Kidney (tissue), 14 donors: ENCODE data around the gene GRIN2A. TPM values are rescaled to one million over a fixed set of nuclear protein-coding genes. Genes with fewer than 3 reads are reported as not detected.

Experiments used
- DNase-seq, 5 donors: peaks; one replicate each; pipeline ENCODE4 v3.0.0-alpha.2; 2013 to 2020
- FAIRE-seq: peaks from 2 replicates; lab custom pipeline; 2012; peaks lifted over from hg19 to GRCh38; lab: Jason Lieb, UNC
- H3K27ac ChIP-seq, 2 donors: one replicate each; pipeline ENCODE4 v1.7.0; 2013; ENCODE audit warnings: low read depth in 2 of 2, low read length in 2 of 2, inconsistent platforms in 1 of 2
- H3K27me3 ChIP-seq: one replicate; pipeline ENCODE4 v1.7.1; 2013; ENCODE audit warnings: low read length, inconsistent platforms; ENCODE audit not compliant: control insufficient read depth, insufficient read depth
- H3K36me3 ChIP-seq, 3 donors: one replicate each; pipeline versions ENCODE4 v1.7.0 to v1.7.1; 2013; ENCODE audit warnings: low read length in 3 of 3, control low read depth in 1 of 3, inconsistent platforms in 1 of 3; ENCODE audit not compliant: insufficient read depth in 3 of 3, control insufficient read depth in 2 of 3
- H3K4me1 ChIP-seq, 3 donors: one replicate each; pipeline versions ENCODE4 v1.7.0 to v1.7.1; 2013; ENCODE audit warnings: low read length in 3 of 3, inconsistent platforms in 1 of 3, low read depth in 1 of 3; ENCODE audit not compliant: control insufficient read depth in 2 of 3, insufficient read depth in 2 of 3
- H3K4me3 ChIP-seq, 3 donors: one replicate each; pipeline versions ENCODE4 v1.7.0 to v1.8.1; 2013; ENCODE audit warnings: low read length in 3 of 3, control low read depth in 1 of 3, inconsistent platforms in 1 of 3
- H3K9ac ChIP-seq, 3 donors: one replicate each; pipeline versions ENCODE4 v1.7.0 to v1.7.1; 2013; ENCODE audit warnings: low read length in 3 of 3, control low read depth in 1 of 3, inconsistent platforms in 1 of 3
- H3K9me3 ChIP-seq, 3 donors: one replicate each; pipeline versions ENCODE4 v1.7.0 to v1.7.1; 2013; ENCODE audit warnings: low read length in 3 of 3, control low read depth in 1 of 3, inconsistent platforms in 1 of 3; ENCODE audit not compliant: control insufficient read depth in 2 of 3, insufficient read depth in 1 of 3
- intact Hi-C: fragments of 100-400 bp; cut with DNase I; formaldehyde crosslinking; loops from one replicate; pipeline ENCODE4 v1.11.1; 2022
- polyA plus RNA-seq: library from polyadenylated mRNA; stranded (reverse); fragments of 350-450 nt; fragmentation: Illumina TruSeq; extraction: RNeasy Lipid Tissue Mini Kit (QIAGEN cat#74804); gene quantifications from one replicate; pipeline ENCODE4 v1.2.3, GENCODE V29; 2014; ENCODE audit warnings: low read depth, low replicate concordance; ENCODE audit not compliant: insufficient read depth
- total RNA-seq: library from RNA; stranded (reverse); fragmentation: NEBNext Ultra II Directional; extraction: Animal tissue kit (Norgen Biotek cat#: 25700); gene quantifications from one replicate; pipeline ENCODE4 v1.2.1, GENCODE V29; 2021
- TF ChIP-seq, protein P1 (sequence below): IDR thresholded peaks from 3 replicates; pipeline ENCODE4 v1.5.1; 2012; ENCODE audit warnings: mild to moderate bottlenecking, moderate library complexity, borderline replicate concordance; ENCODE audit not compliant: insufficient read depth; ENCODE audit errors: extremely low read depth
- donor health status: control.
- donor health status: control.
- donor health status: control.
- donor health status: control.
- donor health status: control.
- donor health status: DM: yes; HTN: yes; CAD: no.
- donor health status: Normal renal cell carcinoma (clear cell type).

GRIN2A gene
- total and polyA plus RNA-seq, 2 donors from 2014 or later, result 0.28 to 6.5 TPM

GRCh38 chr16:10206865-10207264, 24.6 kb upstream of the GRIN2A start:
- Histone ChIP-seq H3K27ac (no peak overlapping the region), H3K36me3 (no peaks in the 10 kb centered on the region), H3K4me3 (no peak overlapping the region), H3K27me3 (no peaks in the 10 kb centered on the region), H3K9ac (no peak overlapping the region), H3K9me3 (peaks cover 0 to 3% (median 2%) of the 10 kb centered on the region in 3 donors), H3K4me1 (no peaks in the 10 kb centered on the region)
- intact Hi-C loops, result no loop called here
- DNase-seq (no peak), FAIRE-seq (no peak)
- TF ChIP-seq, protein P1, sequence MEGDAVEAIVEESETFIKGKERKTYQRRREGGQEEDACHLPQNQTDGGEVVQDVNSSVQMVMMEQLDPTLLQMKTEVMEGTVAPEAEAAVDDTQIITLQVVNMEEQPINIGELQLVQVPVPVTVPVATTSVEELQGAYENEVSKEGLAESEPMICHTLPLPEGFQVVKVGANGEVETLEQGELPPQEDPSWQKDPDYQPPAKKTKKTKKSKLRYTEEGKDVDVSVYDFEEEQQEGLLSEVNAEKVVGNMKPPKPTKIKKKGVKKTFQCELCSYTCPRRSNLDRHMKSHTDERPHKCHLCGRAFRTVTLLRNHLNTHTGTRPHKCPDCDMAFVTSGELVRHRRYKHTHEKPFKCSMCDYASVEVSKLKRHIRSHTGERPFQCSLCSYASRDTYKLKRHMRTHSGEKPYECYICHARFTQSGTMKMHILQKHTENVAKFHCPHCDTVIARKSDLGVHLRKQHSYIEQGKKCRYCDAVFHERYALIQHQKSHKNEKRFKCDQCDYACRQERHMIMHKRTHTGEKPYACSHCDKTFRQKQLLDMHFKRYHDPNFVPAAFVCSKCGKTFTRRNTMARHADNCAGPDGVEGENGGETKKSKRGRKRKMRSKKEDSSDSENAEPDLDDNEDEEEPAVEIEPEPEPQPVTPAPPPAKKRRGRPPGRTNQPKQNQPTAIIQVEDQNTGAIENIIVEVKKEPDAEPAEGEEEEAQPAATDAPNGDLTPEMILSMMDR, result no peak

- FAIRE-seq (no peak), DNase-seq (no peak)
- TF ChIP-seq, protein P1, result no peak
- H3K27ac ChIP-seq, result no peak overlapping the region
- intact Hi-C loops, result no loop called here
- no peak overlapping the region for H3K4me3 ChIP-seq
- H3K27me3 ChIP-seq, result no peaks in the 10 kb centered on the region
- H3K9ac ChIP-seq, result no peak overlapping the region
- peaks cover 0 to 3% (median 2%) of the 10 kb centered on the region in 3 donors for H3K9me3 ChIP-seq
- no peaks in the 10 kb centered on the region for H3K4me1 ChIP-seq
- H3K36me3 ChIP-seq, result no peaks in the 10 kb centered on the region
Observed at GRCh38 chr16:10206215-10206614, 24.0 kb upstream of the GRIN2A start.

DNA sequence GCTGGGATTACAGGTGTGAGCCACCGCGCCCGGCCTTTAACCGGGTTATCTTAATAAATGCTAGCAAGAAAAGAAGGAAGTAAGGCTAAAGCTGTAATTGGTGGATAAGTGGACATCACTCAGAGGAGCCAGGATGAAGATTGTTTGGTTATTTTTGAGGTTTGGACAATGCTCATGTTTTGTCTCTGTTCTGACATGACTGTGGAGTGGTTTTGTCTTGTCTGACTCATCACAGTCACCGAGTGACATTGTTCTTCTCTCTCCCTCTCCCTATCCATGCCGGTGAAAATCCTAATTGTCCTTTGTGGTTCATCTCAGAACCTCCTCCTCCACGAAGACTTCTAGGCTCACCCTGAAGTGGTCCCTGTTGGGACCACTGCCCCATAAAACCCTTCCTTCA, 23.5 kb upstream of the GRIN2A start:
- no peaks in the 10 kb centered on the region for H3K27me3 ChIP-seq
- H3K4me3 ChIP-seq, result no peak overlapping the region
- FAIRE-seq, result no peak
- no peak overlapping the region for H3K27ac ChIP-seq
- TF ChIP-seq, protein P1, result no peak
- no peaks in the 10 kb centered on the region for H3K4me1 ChIP-seq
- H3K9me3 ChIP-seq, result peaks cover 0 to 3% (median 2%) of the 10 kb centered on the region in 3 donors
- no peak for DNase-seq
- H3K36me3 ChIP-seq, result no peaks in the 10 kb centered on the region
- no peak overlapping the region for H3K9ac ChIP-seq
- intact Hi-C loops, result no loop called here

DNA sequence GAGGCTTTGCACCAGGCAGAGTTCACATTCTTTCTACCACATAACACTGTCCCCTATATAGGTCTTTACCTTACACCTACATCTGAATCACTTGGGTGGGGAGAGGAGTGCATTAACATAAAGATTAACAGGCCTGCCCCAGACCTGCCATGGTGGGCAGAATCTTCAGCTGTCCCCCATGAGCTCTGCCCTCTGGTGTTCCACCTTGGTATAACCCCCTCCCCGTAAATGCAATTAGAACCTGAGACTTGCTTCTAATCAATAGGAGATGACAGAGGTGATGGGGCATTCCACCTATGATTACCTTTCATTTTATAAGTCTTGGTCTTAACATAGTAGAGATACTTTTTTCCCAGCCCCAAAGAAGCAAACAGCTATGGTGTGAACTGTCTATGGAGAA, 20.4 kb upstream of the GRIN2A start:
- no peak for FAIRE-seq
- TF ChIP-seq, protein P1, result no peak

More for the DNA sequence above, 20.4 kb upstream of the GRIN2A start:
- intact Hi-C loops, result no loop called here
- DNase-seq, result no peak
- H3K27ac ChIP-seq, result no peak overlapping the region
- peaks cover 0 to 2% (median 1%) of the 10 kb centered on the region in 3 donors for H3K9me3 ChIP-seq
- no peak overlapping the region for H3K9ac ChIP-seq
- no peaks in the 10 kb centered on the region for H3K27me3 ChIP-seq
- H3K4me1 ChIP-seq, result no peaks in the 10 kb centered on the region
- no peaks in the 10 kb centered on the region for H3K36me3 ChIP-seq
- no peak overlapping the region for H3K4me3 ChIP-seq
